IPS DF 19.7 (cell line): ENCODE results near the gene CYLD.

Source experiments
- DNase-seq: peaks from one replicate; pipeline ENCODE4 v3.0.0-alpha.2; 2013; ENCODE audit warnings: low read depth, low spot score

The CYLD gene

GRCh38 chr16:50781043-50781442 lies 39.2 kb downstream of the CYLD start:
- peak; percentile 30 for DNase-seq

GRCh38 chr16:50781518-50781917 lies 39.6 kb downstream of the CYLD start:
- DNase-seq = no peak

- no peak for DNase-seq
Observed at GRCh38 chr16:50789757-50790156, 47.9 kb downstream of the CYLD start.

- no peak for DNase-seq
Observed at GRCh38 chr16:50791522-50791921, 49.6 kb downstream of the CYLD start.

- DNase-seq = no peak
Observed at GRCh38 chr16:50796829-50797228, 54.9 kb downstream of the CYLD start.

GRCh38 chr16:50797456-50797855 lies 55.6 kb downstream of the CYLD start:
- DNase-seq = no peak

GRCh38 chr16:50800074-50800473 lies 58.2 kb downstream of the CYLD start:
- DNase-seq = no peak

GRCh38 chr16:50801036-50801435 lies 59.1 kb downstream of the CYLD start:
- DNase-seq = no peak

- DNase-seq = no peak
Observed at GRCh38 chr16:50802000-50802399, 60.1 kb downstream of the CYLD start.

GRCh38 chr16:50802961-50803360 lies 61.1 kb downstream of the CYLD start:
- no peak for DNase-seq

- DNase-seq = no peak
Observed at GRCh38 chr16:50804290-50804907, 62.5 kb downstream of the CYLD start.

GRCh38 chr16:50806099-50807062 lies 64.5 kb downstream of the CYLD start:
- peak; percentile 45 for DNase-seq

GRCh38 chr16:50808929-50809538 lies 67.1 kb downstream of the CYLD start:
- no peak for DNase-seq

GRCh38 chr16:50809561-50809960 lies 67.7 kb downstream of the CYLD start:
- no peak for DNase-seq

- no peak for DNase-seq
Observed at GRCh38 chr16:50810241-50810965, 68.5 kb downstream of the CYLD start.

- no peak for DNase-seq
Observed at GRCh38 chr16:50812046-50812445, 70.2 kb downstream of the CYLD start.

- DNase-seq = no peak
Observed at GRCh38 chr16:50812876-50813466, 71.1 kb downstream of the CYLD start.

- DNase-seq = no peak
Observed at GRCh38 chr16:50814052-50814451, 72.2 kb downstream of the CYLD start.

GRCh38 chr16:50814541-50814940 lies 72.7 kb downstream of the CYLD start:
- DNase-seq = no peak

GRCh38 chr16:50815382-50815781 lies 73.5 kb downstream of the CYLD start:
- no peak for DNase-seq

GRCh38 chr16:50816901-50817555 lies 75.1 kb downstream of the CYLD start:
- DNase-seq = no peak
